Measurements from ENCODE around the gene MAOB. TPM values are rescaled to one million over a fixed set of nuclear protein-coding genes. Genes with fewer than 3 reads are reported as not detected.
A peak's percentile ranks its signal among the peaks of the same experiment; 100 is the strongest.

MAOB gene
- total RNA-seq, 2 donors from 2014 or later, result 24.6 to 40.6 TPM

DNA sequence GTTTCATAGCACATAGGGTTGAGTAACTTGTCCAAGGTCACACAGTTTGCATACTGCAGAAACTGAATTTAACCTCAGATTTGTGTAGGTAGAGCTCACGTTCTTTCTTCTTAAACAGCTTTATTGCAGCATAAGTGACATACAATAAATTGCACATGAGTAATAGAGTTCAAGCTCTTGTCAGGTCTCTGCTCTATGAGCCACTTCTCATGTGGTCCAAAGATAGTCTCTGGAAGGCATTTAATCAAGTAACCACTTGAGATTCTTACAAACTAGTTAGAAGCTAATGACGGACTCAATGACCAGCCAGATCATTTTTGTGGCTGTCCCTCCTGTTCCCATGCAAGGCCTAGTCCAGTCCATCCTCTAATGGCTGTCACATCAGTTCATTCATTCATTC is 68.9 kb downstream of the MAOB start:
- Histone ChIP-seq H3K27me3 (replicated peaks; ENCODE audit: insufficient read depth) (no peaks in the 10 kb centered on the region), H3K4me3 (no peak overlapping the region), H3K27ac (no peak overlapping the region), H3K9me3 (no peaks in the 10 kb centered on the region), H3K4me1 (ENCODE audit: control insufficient read depth in 1 of 2, low read depth in 2 of 2) (peaks cover 0 to 21% of the 10 kb centered on the region in 2 donors), H3K36me3 (no peaks in the 10 kb centered on the region)
- TF ChIP-seq, protein P1, sequence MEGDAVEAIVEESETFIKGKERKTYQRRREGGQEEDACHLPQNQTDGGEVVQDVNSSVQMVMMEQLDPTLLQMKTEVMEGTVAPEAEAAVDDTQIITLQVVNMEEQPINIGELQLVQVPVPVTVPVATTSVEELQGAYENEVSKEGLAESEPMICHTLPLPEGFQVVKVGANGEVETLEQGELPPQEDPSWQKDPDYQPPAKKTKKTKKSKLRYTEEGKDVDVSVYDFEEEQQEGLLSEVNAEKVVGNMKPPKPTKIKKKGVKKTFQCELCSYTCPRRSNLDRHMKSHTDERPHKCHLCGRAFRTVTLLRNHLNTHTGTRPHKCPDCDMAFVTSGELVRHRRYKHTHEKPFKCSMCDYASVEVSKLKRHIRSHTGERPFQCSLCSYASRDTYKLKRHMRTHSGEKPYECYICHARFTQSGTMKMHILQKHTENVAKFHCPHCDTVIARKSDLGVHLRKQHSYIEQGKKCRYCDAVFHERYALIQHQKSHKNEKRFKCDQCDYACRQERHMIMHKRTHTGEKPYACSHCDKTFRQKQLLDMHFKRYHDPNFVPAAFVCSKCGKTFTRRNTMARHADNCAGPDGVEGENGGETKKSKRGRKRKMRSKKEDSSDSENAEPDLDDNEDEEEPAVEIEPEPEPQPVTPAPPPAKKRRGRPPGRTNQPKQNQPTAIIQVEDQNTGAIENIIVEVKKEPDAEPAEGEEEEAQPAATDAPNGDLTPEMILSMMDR (IDR thresholded peaks at IDR 0.05), result no peak
- ATAC-seq (ENCODE audit: insufficient number of reproducible peaks, low FRiP score, low read depth) (no peak), DNase-seq (ENCODE audit: low spot score) (no peak)

DNA sequence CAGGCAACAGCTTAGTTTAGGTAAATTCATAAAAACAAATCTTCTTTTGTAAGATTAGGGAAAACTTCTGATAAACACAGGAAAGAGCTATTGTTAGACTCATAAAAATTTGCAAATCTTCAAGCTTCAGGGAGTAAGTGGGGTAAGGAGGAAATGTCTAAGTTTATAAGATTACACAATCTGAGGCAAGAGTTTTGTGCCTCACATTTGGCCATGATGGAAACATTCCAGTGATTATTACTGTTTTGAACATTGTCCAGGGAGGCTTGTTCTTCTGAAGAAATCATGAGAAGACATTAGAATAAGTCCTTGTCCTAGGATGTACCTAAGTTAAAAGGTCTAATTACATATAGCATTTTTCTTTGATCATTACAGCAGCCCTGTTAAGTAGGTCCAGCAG is 72.8 kb downstream of the MAOB start:
- Histone ChIP-seq H3K4me1 (ENCODE audit: control insufficient read depth in 1 of 2, low read depth in 2 of 2) (peaks cover 0 to 14% of the 10 kb centered on the region in 2 donors), H3K36me3 (no peaks in the 10 kb centered on the region), H3K27ac (peak overlapping the region; percentile 45 to 65), H3K4me3 (no peak overlapping the region), H3K27me3 (replicated peaks; ENCODE audit: insufficient read depth) (no peaks in the 10 kb centered on the region), H3K9me3 (no peaks in the 10 kb centered on the region)
- ATAC-seq (ENCODE audit: insufficient number of reproducible peaks, low FRiP score, low read depth) (no peak), DNase-seq (ENCODE audit: low spot score) (no peak)
- TF ChIP-seq, protein P1 (IDR thresholded peaks at IDR 0.05), result no peak

DNA sequence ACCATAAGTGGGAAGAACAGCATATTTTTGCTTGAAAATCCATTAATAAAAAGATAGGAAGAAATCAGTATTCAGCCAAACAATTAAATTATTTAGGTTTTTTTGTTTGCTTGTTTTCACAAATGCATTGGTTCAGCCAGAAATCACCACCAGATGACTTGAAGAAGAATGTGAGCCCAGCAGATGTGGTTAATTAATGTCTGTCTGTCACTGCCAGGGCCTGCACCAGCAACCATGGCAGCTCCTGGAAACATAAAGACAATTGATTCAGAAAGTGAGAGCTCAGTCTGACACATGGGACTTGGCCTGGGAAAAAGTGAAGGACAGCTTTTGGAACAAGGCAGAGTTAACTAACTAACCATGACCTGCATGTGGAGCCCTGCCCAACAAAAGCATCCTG is 74.0 kb downstream of the MAOB start:
- no peaks in the 10 kb centered on the region for H3K27me3 ChIP-seq (replicated peaks; ENCODE audit: insufficient read depth)

DNA sequence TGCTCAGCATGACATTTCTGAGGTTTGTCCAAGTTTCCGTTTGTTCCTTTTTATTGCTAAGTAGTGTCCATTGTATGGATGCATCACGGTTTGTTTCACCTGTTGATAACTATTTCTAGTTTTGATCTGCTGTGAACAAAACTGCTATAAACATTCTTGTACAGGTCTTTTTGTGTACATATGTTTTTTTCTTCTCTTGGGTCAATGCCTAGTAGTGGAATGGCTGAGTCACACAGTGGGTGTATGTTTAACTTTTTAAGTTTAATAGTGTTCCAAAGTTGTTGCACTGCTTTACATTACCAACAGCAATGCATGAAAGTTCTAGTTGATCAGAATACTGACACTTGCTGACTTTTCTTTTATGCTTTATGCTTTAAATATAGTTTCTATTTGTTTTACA is 76.7 kb downstream of the MAOB start:
- DNase-seq (ENCODE audit: low spot score) (no peak), ATAC-seq (ENCODE audit: insufficient number of reproducible peaks, low FRiP score, low read depth) (no peak)
- Histone ChIP-seq H3K27me3 (replicated peaks; ENCODE audit: insufficient read depth) (no peaks in the 10 kb centered on the region), H3K9me3 (no peaks in the 10 kb centered on the region), H3K36me3 (no peaks in the 10 kb centered on the region), H3K4me1 (ENCODE audit: control insufficient read depth in 1 of 2, low read depth in 2 of 2) (peaks cover 0 to 10% of the 10 kb centered on the region in 2 donors), H3K27ac (no peak overlapping the region), H3K4me3 (no peak overlapping the region)
- TF ChIP-seq, protein P1 (IDR thresholded peaks at IDR 0.05), result no peak

More for the DNA sequence above, 74.0 kb downstream of the MAOB start:
- no peak overlapping the region for H3K4me3 ChIP-seq
- peaks cover 0 to 10% of the 10 kb centered on the region in 2 donors for H3K4me1 ChIP-seq (ENCODE audit: control insufficient read depth in 1 of 2, low read depth in 2 of 2)
- TF ChIP-seq, protein P1 (IDR thresholded peaks at IDR 0.05), result no peak
- no peak for DNase-seq (ENCODE audit: low spot score)
- no peaks in the 10 kb centered on the region for H3K9me3 ChIP-seq
- H3K27ac ChIP-seq, result no peak overlapping the region
- no peak for ATAC-seq (ENCODE audit: insufficient number of reproducible peaks, low FRiP score, low read depth)
- no peaks in the 10 kb centered on the region for H3K36me3 ChIP-seq

DNA sequence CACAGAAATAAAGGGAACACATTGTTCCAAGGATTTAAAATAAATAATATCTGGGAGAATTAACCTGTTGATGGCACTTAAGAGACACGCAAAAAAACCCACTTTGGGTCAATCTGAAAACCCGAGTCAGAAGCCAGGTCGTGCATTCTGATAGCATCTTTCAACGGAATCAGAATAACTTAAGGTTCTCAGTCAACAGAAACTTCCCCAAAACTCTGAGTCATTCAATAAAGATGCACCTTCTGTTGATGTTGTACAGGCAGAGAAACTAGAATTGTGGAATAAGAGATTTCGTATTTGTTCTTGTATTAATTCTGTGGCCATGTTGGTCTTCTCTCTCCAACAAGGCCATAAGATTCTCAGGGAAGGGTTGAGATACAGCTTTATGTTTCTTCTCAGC is 78.2 kb downstream of the MAOB start:
- H3K36me3 ChIP-seq, result no peaks in the 10 kb centered on the region
- H3K4me3 ChIP-seq, result no peak overlapping the region
- no peaks in the 10 kb centered on the region for H3K27me3 ChIP-seq (replicated peaks; ENCODE audit: insufficient read depth)
- TF ChIP-seq, protein P1 (IDR thresholded peaks at IDR 0.05), result no peak
- DNase-seq (ENCODE audit: low spot score), result no peak
- H3K4me1 ChIP-seq (ENCODE audit: control insufficient read depth in 1 of 2, low read depth in 2 of 2), result peaks cover 0 to 10% of the 10 kb centered on the region in 2 donors
- H3K9me3 ChIP-seq, result no peaks in the 10 kb centered on the region
- no peak overlapping the region for H3K27ac ChIP-seq
- no peak for ATAC-seq (ENCODE audit: insufficient number of reproducible peaks, low FRiP score, low read depth)
